Measurements from ENCODE around the gene MAML3.

MAML3 gene

GRCh38 chr4:140151699-140152012 is 2.3 kb downstream of the MAML3 start:
- no peaks in the 10 kb centered on the region for H3K9me3 ChIP-seq (ENCODE audit: control extremely low read depth in 1 of 5, control insufficient read depth in 4 of 5, insufficient read depth in 2 of 5, low read depth in 1 of 5, low read length in 4 of 5)
- peaks cover 19 to 57% (median 47%) of the 10 kb centered on the region in 4 experiments for H3K4me1 ChIP-seq (ENCODE audit: control extremely low read depth in 1 of 4, control insufficient read depth in 4 of 4, insufficient read depth in 4 of 4, low read length in 3 of 4)
- peak overlapping the region; percentile 63 to 100 (median 98) for H3K4me3 ChIP-seq (ENCODE audit: control insufficient read depth in 1 of 7, extremely low read depth in 1 of 7, insufficient read depth in 4 of 7, low read depth in 2 of 7, low read length in 6 of 7)
- 0% methylated on average over 3 of the region's 11 CpGs for WGBS (ENCODE audit: insufficient coverage)
- POLR2A ChIA-PET, result interaction anchor here (0.6 to 4.7 kb wide), 17 partner anchors 12 to 417 kb away, joined by 3 to 38 read pairs (median 5); no protein-coding TSS in a partner anchor
- DNase-seq, result peak; percentile 95 to 99 (median 98)
- peak overlapping the region; percentile 81 to 91 for H3K27ac ChIP-seq (ENCODE audit: insufficient read depth in 1 of 2, low read depth in 1 of 2, low read length in 2 of 2, poor library complexity in 1 of 2, severe bottlenecking in 2 of 2)
- H3K36me3 ChIP-seq (ENCODE audit: control insufficient read depth in 4 of 4, insufficient read depth in 4 of 4, low read length in 3 of 4), result no peaks in the 10 kb centered on the region
- no peaks in the 10 kb centered on the region for H3K27me3 ChIP-seq (replicated peaks in 2 of 5; ENCODE audit: control insufficient read depth in 4 of 5, insufficient read depth in 5 of 5, low read length in 4 of 5)
- CTCF ChIA-PET, result interaction anchor here (1.4 to 4.4 kb wide), 6 partner anchors 56 to 141 kb away, joined by 3 to 23 read pairs (median 17); no protein-coding TSS in a partner anchor

DNA sequence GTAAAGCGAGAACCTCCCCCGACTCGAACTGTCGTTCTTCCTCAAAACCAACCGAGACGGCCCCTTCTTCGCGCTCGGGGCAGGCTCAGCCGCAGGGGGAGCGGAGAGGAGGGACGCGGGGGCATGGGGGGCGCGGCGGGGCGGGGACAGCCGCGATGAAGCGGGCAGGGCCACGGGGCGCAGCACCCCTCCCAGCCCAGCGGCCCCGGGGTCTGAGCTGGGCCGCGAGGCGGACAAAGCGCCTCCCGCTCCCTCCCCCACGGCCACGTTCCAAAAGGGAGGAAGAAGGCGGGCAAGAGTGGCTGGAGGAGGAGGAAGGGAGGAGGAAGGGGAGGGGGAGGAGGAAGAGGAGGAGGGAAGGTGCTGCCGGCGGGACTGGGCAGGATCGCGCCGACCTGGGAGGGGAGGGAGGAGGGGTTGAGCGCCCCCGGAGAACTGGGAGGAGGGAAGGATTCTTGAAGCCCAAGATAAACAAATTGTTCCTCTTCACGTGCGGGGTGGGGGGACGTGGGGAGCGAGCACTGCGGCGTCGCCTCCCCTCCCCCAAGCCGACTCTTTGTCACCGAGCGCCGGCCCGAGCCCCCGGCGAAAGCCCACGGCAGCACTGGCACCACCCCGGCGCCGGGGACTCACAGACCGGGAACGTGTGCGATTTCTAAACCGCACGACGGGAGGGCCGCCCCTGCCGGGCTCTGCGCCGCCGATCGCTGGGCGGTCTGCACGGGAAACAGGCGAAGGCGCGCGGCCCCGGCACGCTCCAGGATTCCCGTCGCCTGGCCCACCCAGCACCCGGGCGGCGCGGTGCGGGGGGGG is 2.9 kb downstream of the MAML3 start:
- peak overlapping the region; percentile 81 to 91 for H3K27ac ChIP-seq (ENCODE audit: insufficient read depth in 1 of 2, low read depth in 1 of 2, low read length in 2 of 2, poor library complexity in 1 of 2, severe bottlenecking in 2 of 2)
- POLR2A ChIA-PET, result interaction anchor here (0.6 to 4.7 kb wide), 19 partner anchors 12 to 416 kb away, joined by 3 to 38 read pairs (median 5); no protein-coding TSS in a partner anchor
- WGBS (ENCODE audit: insufficient coverage), result 0% methylated on average over 21 of the region's 84 CpGs

DNA sequence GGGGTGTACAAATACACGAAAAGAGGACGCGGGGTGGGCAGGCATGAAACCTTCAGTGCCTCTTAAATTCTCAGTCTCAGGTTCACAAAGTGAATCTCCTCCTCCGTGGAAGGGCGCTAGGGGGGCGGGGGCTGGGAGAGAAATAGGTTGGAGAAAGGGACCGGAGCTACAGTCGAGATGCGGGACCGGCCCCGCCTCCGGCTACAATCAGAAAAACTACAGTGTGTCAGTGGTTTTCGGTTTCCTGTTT is 3.4 kb downstream of the MAML3 start:
- H3K27me3 ChIP-seq (replicated peaks in 2 of 5; ENCODE audit: control insufficient read depth in 4 of 5, insufficient read depth in 5 of 5, low read length in 4 of 5), result no peaks in the 10 kb centered on the region
- CTCF ChIA-PET, result interaction anchor here (0.7 to 4.4 kb wide), 16 partner anchors 10 to 137 kb away, joined by 3 to 22 read pairs (median 4); no protein-coding TSS in a partner anchor
- H3K4me3 ChIP-seq (ENCODE audit: control insufficient read depth in 1 of 7, extremely low read depth in 1 of 7, insufficient read depth in 4 of 7, low read depth in 2 of 7, low read length in 6 of 7), result peak overlapping the region; percentile 70 to 100 (median 90)
- H3K27ac ChIP-seq (ENCODE audit: insufficient read depth in 1 of 2, low read depth in 1 of 2, low read length in 2 of 2, poor library complexity in 1 of 2, severe bottlenecking in 2 of 2), result peak overlapping the region; percentile 80 to 91
- no peaks in the 10 kb centered on the region for H3K9me3 ChIP-seq (ENCODE audit: control extremely low read depth in 1 of 5, control insufficient read depth in 4 of 5, insufficient read depth in 2 of 5, low read depth in 1 of 5, low read length in 4 of 5)
- DNase-seq, result no peak
- POLR2A ChIA-PET, result interaction anchor here (0.7 to 4.7 kb wide), 14 partner anchors 34 to 416 kb away, joined by 3 to 38 read pairs (median 6); no protein-coding TSS in a partner anchor
- no peaks in the 10 kb centered on the region for H3K36me3 ChIP-seq (ENCODE audit: control insufficient read depth in 4 of 4, insufficient read depth in 4 of 4, low read length in 3 of 4)
- H3K4me1 ChIP-seq (ENCODE audit: control extremely low read depth in 1 of 4, control insufficient read depth in 4 of 4, insufficient read depth in 4 of 4, low read length in 3 of 4), result peaks cover 12 to 48% (median 37%) of the 10 kb centered on the region in 4 experiments
- 0% methylated on average over 4 of the region's 13 CpGs for WGBS (ENCODE audit: insufficient coverage)

More for the DNA sequence above, 2.9 kb downstream of the MAML3 start:
- Histone ChIP-seq H3K36me3 (ENCODE audit: control insufficient read depth in 4 of 4, insufficient read depth in 4 of 4, low read length in 3 of 4) (no peaks in the 10 kb centered on the region), H3K9me3 (ENCODE audit: control extremely low read depth in 1 of 5, control insufficient read depth in 4 of 5, insufficient read depth in 2 of 5, low read depth in 1 of 5, low read length in 4 of 5) (no peaks in the 10 kb centered on the region), H3K4me1 (ENCODE audit: control extremely low read depth in 1 of 4, control insufficient read depth in 4 of 4, insufficient read depth in 4 of 4, low read length in 3 of 4) (peaks cover 15 to 52% (median 42%) of the 10 kb centered on the region in 4 experiments), H3K4me3 (ENCODE audit: control insufficient read depth in 1 of 7, extremely low read depth in 1 of 7, insufficient read depth in 4 of 7, low read depth in 2 of 7, low read length in 6 of 7) (peak overlapping the region; percentile 70 to 100 (median 98)), H3K27me3 (replicated peaks in 2 of 5; ENCODE audit: control insufficient read depth in 4 of 5, insufficient read depth in 5 of 5, low read length in 4 of 5) (no peaks in the 10 kb centered on the region)
- peak; percentile 97 to 99 (median 99) for DNase-seq
- CTCF ChIA-PET, result interaction anchor here (0.8 to 4.4 kb wide), 13 partner anchors 10 to 138 kb away, joined by 3 to 22 read pairs (median 4); no protein-coding TSS in a partner anchor

DNA sequence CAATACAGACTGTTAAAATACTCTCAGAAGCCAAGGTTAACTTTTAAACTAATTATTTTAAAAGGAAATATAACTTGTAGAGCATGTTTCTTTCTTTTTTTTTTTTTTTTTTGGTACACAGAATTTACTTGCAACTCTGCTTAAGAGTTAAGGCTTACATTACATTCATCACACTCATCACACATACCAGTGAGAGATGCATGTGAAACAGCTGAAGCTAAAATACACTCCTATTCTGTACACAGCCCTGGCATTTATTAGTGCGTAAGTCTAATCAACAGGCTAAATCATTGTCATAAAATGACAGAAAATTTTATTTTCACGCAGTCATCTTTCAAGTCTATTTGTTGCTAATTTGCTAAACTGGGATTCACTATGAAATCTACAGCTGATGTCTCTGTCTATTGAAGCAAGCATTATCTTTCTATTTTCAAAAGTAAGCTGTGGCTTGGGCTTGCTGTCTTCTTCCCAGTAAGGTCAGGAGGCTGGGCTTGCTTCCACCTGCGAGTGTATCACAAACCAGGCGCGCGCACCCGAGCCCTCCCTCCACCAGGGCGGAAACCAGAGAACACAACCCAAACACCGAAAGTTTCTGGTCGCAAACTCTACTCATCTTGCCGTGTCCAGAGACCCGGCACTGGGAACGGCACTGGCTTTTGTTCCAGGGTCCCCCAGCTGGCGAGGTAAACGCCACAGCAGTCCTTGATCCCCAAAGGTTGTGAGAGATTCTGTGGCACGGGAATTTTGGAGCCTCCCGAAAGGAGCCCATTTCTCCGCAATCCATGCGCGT is 3.9 kb downstream of the MAML3 start:
- CTCF ChIA-PET, result interaction anchor here (0.7 to 4.4 kb wide), 16 partner anchors 9 to 137 kb away, joined by 3 to 22 read pairs (median 4); no protein-coding TSS in a partner anchor
- peaks cover 12 to 43% (median 34%) of the 10 kb centered on the region in 4 experiments for H3K4me1 ChIP-seq (ENCODE audit: control extremely low read depth in 1 of 4, control insufficient read depth in 4 of 4, insufficient read depth in 4 of 4, low read length in 3 of 4)
- H3K36me3 ChIP-seq (ENCODE audit: control insufficient read depth in 4 of 4, insufficient read depth in 4 of 4, low read length in 3 of 4), result no peaks in the 10 kb centered on the region
- POLR2A ChIA-PET, result interaction anchor here (0.7 to 4.7 kb wide), 14 partner anchors 33 to 415 kb away, joined by 3 to 38 read pairs (median 6); no protein-coding TSS in a partner anchor
- DNase-seq, result peak; percentile 71 to 89 (median 85)
- peak overlapping the region; percentile 70 to 100 (median 90) for H3K4me3 ChIP-seq (ENCODE audit: control insufficient read depth in 1 of 7, extremely low read depth in 1 of 7, insufficient read depth in 4 of 7, low read depth in 2 of 7, low read length in 6 of 7)
- no peaks in the 10 kb centered on the region for H3K27me3 ChIP-seq (replicated peaks in 2 of 5; ENCODE audit: control insufficient read depth in 4 of 5, insufficient read depth in 5 of 5, low read length in 4 of 5)
- H3K27ac ChIP-seq (ENCODE audit: insufficient read depth in 1 of 2, low read depth in 1 of 2, low read length in 2 of 2, poor library complexity in 1 of 2, severe bottlenecking in 2 of 2), result peak overlapping the region; percentile 80 to 91
- 0% methylated on average over 13 of the region's 20 CpGs for WGBS (ENCODE audit: insufficient coverage)
- H3K9me3 ChIP-seq (ENCODE audit: control extremely low read depth in 1 of 5, control insufficient read depth in 4 of 5, insufficient read depth in 2 of 5, low read depth in 1 of 5, low read length in 4 of 5), result no peaks in the 10 kb centered on the region

GRCh38 chr4:140144050-140144449 is 9.9 kb downstream of the MAML3 start:
- Histone ChIP-seq H3K36me3 (ENCODE audit: control insufficient read depth in 4 of 4, insufficient read depth in 4 of 4, low read length in 3 of 4) (no peaks in the 10 kb centered on the region), H3K4me1 (ENCODE audit: control extremely low read depth in 1 of 4, control insufficient read depth in 4 of 4, insufficient read depth in 4 of 4, low read length in 3 of 4) (peaks cover 18 to 49% (median 35%) of the 10 kb centered on the region in 4 experiments), H3K27me3 (replicated peaks in 2 of 5; ENCODE audit: control insufficient read depth in 4 of 5, insufficient read depth in 5 of 5, low read length in 4 of 5) (no peaks in the 10 kb centered on the region), H3K27ac (ENCODE audit: insufficient read depth in 1 of 2, low read depth in 1 of 2, low read length in 2 of 2, poor library complexity in 1 of 2, severe bottlenecking in 2 of 2) (no peak overlapping the region), H3K4me3 (ENCODE audit: control insufficient read depth in 1 of 7, extremely low read depth in 1 of 7, insufficient read depth in 4 of 7, low read depth in 2 of 7, low read length in 6 of 7) (no peak overlapping the region), H3K9me3 (ENCODE audit: control extremely low read depth in 1 of 5, control insufficient read depth in 4 of 5, insufficient read depth in 2 of 5, low read depth in 1 of 5, low read length in 4 of 5) (no peaks in the 10 kb centered on the region)
- POLR2A ChIA-PET, result no interaction called here
- 100% methylated on average over 3 of the region's 5 CpGs for WGBS (ENCODE audit: insufficient coverage)
- DNase-seq, result no peak
- CTCF ChIA-PET, result interaction anchor here (0.8 to 1.7 kb wide), 5 partner anchors 20 to 45 kb away, joined by 3 to 4 read pairs (median 4); no protein-coding TSS in a partner anchor

DNA sequence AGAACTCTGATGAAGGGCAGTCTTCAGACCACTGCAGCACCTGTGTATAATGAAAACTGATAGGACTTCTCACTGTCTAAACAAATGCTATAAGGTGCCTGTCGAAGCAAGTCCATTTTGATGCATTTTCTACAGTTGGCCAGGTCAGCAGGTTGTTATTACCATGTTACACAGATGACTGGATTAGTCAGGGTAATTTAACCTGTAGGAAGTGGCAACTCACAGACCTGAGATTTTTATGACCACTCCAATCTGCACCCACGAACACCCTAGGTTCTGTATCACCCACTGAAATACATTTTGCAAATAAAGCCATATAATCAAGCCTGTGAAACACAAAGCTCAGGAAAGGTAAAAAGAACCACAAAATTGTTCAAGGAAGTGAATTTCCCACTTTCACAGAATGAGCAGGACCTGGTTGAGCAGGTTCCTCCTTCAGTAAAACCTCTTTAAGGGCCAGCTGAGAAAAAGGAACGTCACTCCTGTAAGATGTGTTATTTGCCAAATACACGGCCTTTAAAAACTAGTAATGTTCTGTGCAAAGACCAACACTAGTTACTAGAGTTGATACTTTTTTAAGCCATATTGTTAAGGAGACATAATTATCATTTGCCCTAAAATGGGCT is 12.7 kb downstream of the MAML3 start:
- Histone ChIP-seq H3K9me3 (ENCODE audit: control extremely low read depth in 1 of 5, control insufficient read depth in 4 of 5, insufficient read depth in 2 of 5, low read depth in 1 of 5, low read length in 4 of 5) (no peaks in the 10 kb centered on the region), H3K4me1 (ENCODE audit: control extremely low read depth in 1 of 4, control insufficient read depth in 4 of 4, insufficient read depth in 4 of 4, low read length in 3 of 4) (peaks cover 12 to 36% (median 26%) of the 10 kb centered on the region in 4 experiments), H3K36me3 (ENCODE audit: control insufficient read depth in 4 of 4, insufficient read depth in 4 of 4, low read length in 3 of 4) (no peaks in the 10 kb centered on the region), H3K27ac (ENCODE audit: insufficient read depth in 1 of 2, low read depth in 1 of 2, low read length in 2 of 2, poor library complexity in 1 of 2, severe bottlenecking in 2 of 2) (no peak overlapping the region), H3K27me3 (replicated peaks in 2 of 5; ENCODE audit: control insufficient read depth in 4 of 5, insufficient read depth in 5 of 5, low read length in 4 of 5) (no peaks in the 10 kb centered on the region), H3K4me3 (ENCODE audit: control insufficient read depth in 1 of 7, extremely low read depth in 1 of 7, insufficient read depth in 4 of 7, low read depth in 2 of 7, low read length in 6 of 7) (peak overlapping the region in 1 of 7 experiments; percentile 3)
- no CpG with 5 or more reads among the region's 4 CpGs for WGBS (ENCODE audit: insufficient coverage)
- ChIA-PET POLR2A (no interaction called here), CTCF (interaction anchor here (1.2 to 1.8 kb wide), 3 partner anchors 9 to 17 kb away, joined by 3 to 9 read pairs (median 4); no protein-coding TSS in a partner anchor)
- peak in 2 of 3 donors; percentile 38 to 44 for DNase-seq
